WTC11 (cell line): Measurements from ENCODE around the gene FHAD1. TPM values are rescaled to one million over a fixed set of nuclear protein-coding genes. Genes with fewer than 3 reads are reported as not detected.

Experiments used
- ATAC-seq: fragments of 200-7000 bp; cut with Tn5 transposase; 2 replicates; pipeline ENCODE4 v1.10.0; 2021; ENCODE audit warnings: mild to moderate bottlenecking, moderate library complexity
- CTCF ChIA-PET: fragments of 300-600 bp; sonication (Branson Sonifier 250); formaldehyde crosslinking; loops from one replicate; lab custom pipeline; 2021; ENCODE audit warnings: antibody characterized with exemption; lab: Charles Lee
- POLR2A ChIA-PET: fragments of 350-600 bp; sonication (Branson Sonifier 250); formaldehyde crosslinking; loops from one replicate; lab custom pipeline; 2021; ENCODE audit warnings: antibody characterized with exemption; lab: Charles Lee
- DNase-seq: peaks from one replicate; pipeline ENCODE4 v3.0.0; 2021; ENCODE audit warnings: low spot score
- H3K27ac Mint-ChIP-seq: 2 replicates; pipeline ENCODE4 v1.8.0; 2021; ENCODE audit warnings: mixed read lengths
- H3K27me3 Mint-ChIP-seq: 2 replicates; pipeline ENCODE4 v1.8.0; 2021; ENCODE audit warnings: low read depth, mild to moderate bottlenecking, moderate library complexity, mixed read lengths
- H3K36me3 Mint-ChIP-seq: 2 replicates; pipeline ENCODE4 v1.8.0; 2021; ENCODE audit warnings: mixed read lengths
- H3K4me1 Mint-ChIP-seq: 2 replicates; pipeline ENCODE4 v1.8.0; 2022; ENCODE audit warnings: mixed read lengths
- H3K4me3 Mint-ChIP-seq: 2 replicates; pipeline ENCODE4 v1.8.0; 2021; ENCODE audit warnings: mild to moderate bottlenecking, moderate library complexity, mixed read lengths
- H3K9me3 Mint-ChIP-seq: 2 replicates; pipeline ENCODE4 v1.8.0; 2021; ENCODE audit warnings: mixed read lengths
- AR ChIP-seq: fragments of 250-450 bp; sonication (Bioruptor Pico); IDR thresholded peaks from 2 replicates; pipeline ENCODE4 v1.9.0; 2021; ENCODE audit warnings: mild to moderate bottlenecking
- ARID4B ChIP-seq: sonication (generic); formaldehyde crosslinking; IDR thresholded peaks from 2 replicates; pipeline ENCODE4 v1.8.0; 2023; ENCODE audit warnings: missing genetic modification reagents, mild to moderate bottlenecking, borderline replicate concordance
- CTCF ChIP-seq: fragments of 200-600 bp; IDR thresholded peaks from 2 replicates; pipeline ENCODE4 v1.8.0; 2022; ENCODE audit warnings: antibody characterized with exemption
- FOXJ3 ChIP-seq: sonication (generic); formaldehyde crosslinking; IDR thresholded peaks from 2 replicates; pipeline ENCODE4 v1.9.0; 2021; ENCODE audit warnings: missing genetic modification reagents, mild to moderate bottlenecking, borderline replicate concordance
- FOXP4 ChIP-seq: sonication (generic); formaldehyde crosslinking; IDR thresholded peaks from 2 replicates; pipeline ENCODE4 v1.8.0; 2022; ENCODE audit warnings: mild to moderate bottlenecking, missing genetic modification reagents
- GRHL2 ChIP-seq: fragments of 250-450 bp; sonication (Bioruptor Pico); IDR thresholded peaks from 2 replicates; pipeline ENCODE4 v1.8.0; 2022; ENCODE audit warnings: mild to moderate bottlenecking, moderate library complexity; ENCODE audit not compliant: insufficient replicate concordance, severe bottlenecking
- GTF2I ChIP-seq: fragments of 250-450 bp; sonication (Bioruptor Pico); conservative IDR thresholded peaks from 2 replicates; pipeline ENCODE4 v1.4.0; 2021; ENCODE audit warnings: mild to moderate bottlenecking
- HMGXB4 ChIP-seq: sonication (generic); formaldehyde crosslinking; IDR thresholded peaks from 2 replicates; pipeline ENCODE4 v1.8.1; 2023; ENCODE audit warnings: mild to moderate bottlenecking, moderate library complexity, missing genetic modification reagents
- MAX ChIP-seq: sonication (generic); formaldehyde crosslinking; IDR thresholded peaks from 2 replicates; pipeline ENCODE4 v1.8.0; 2022; ENCODE audit warnings: mild to moderate bottlenecking, missing genetic modification reagents
- MYBL2 ChIP-seq: sonication (generic); formaldehyde crosslinking; IDR thresholded peaks from 2 replicates; pipeline ENCODE4 v1.8.1; 2023; ENCODE audit warnings: mild to moderate bottlenecking, moderate library complexity, missing genetic modification reagents
- NFATC4 ChIP-seq: fragments of 250-450 bp; sonication (Bioruptor Pico); IDR thresholded peaks from 2 replicates; pipeline ENCODE4 v1.9.0; 2021; ENCODE audit warnings: mild to moderate bottlenecking
- PREB ChIP-seq: sonication (generic); formaldehyde crosslinking; IDR thresholded peaks from 2 replicates; pipeline ENCODE4 v1.8.1; 2022; ENCODE audit warnings: mild to moderate bottlenecking, missing genetic modification reagents, moderate library complexity, borderline replicate concordance
- ZBTB43 ChIP-seq: sonication (generic); formaldehyde crosslinking; IDR thresholded peaks from 2 replicates; pipeline ENCODE4 v1.8.1; 2023; ENCODE audit warnings: mild to moderate bottlenecking, missing genetic modification reagents
- ZNF121 ChIP-seq: sonication (generic); formaldehyde crosslinking; IDR thresholded peaks from 2 replicates; pipeline ENCODE4 v1.8.0; 2023; ENCODE audit warnings: missing genetic modification reagents
- ZNF263 ChIP-seq: sonication (generic); formaldehyde crosslinking; IDR thresholded peaks from 2 replicates; pipeline ENCODE4 v1.8.1; 2022; ENCODE audit warnings: low read depth, mild to moderate bottlenecking, moderate library complexity, missing genetic modification reagents
- ZNF281 ChIP-seq: sonication (generic); formaldehyde crosslinking; IDR thresholded peaks from 2 replicates; pipeline ENCODE4 v1.8.0; 2023; ENCODE audit warnings: mild to moderate bottlenecking, missing genetic modification reagents
- total RNA-seq: library from RNA; stranded (reverse); gene quantifications from 3 replicates; pipeline ENCODE4 v1.2.3, GENCODE V29; 2021

FHAD1 gene
- total RNA-seq, 1 experiment from 2014 or later: 3.0 TPM

- peaks cover 24% of the 10 kb centered on the region for H3K4me1 Mint-ChIP-seq
- POLR2A ChIA-PET: no interaction called here
- no peaks in the 10 kb centered on the region for H3K9me3 Mint-ChIP-seq
- ATAC-seq (no peak), DNase-seq (no peak)
- H3K4me3 Mint-ChIP-seq: no peak overlapping the region
- H3K27ac Mint-ChIP-seq: no peak overlapping the region
- no peaks in the 10 kb centered on the region for H3K36me3 Mint-ChIP-seq
- CTCF ChIA-PET: interaction anchor here (0.9 to 1.4 kb wide), 2 partner anchors 19 to 284 kb away, joined by 3 to 7 read pairs; no protein-coding TSS in a partner anchor
- peaks cover 42% of the 10 kb centered on the region for H3K27me3 Mint-ChIP-seq
- TF ChIP-seq ZNF121 (CRISPR knock-in tag): no peak
- TF ChIP-seq ZNF281: no peak
- no peak for TF ChIP-seq MYBL2
- no peak for TF ChIP-seq FOXJ3
- no peak for TF ChIP-seq HMGXB4 (CRISPR knock-in tag)
- no peak for TF ChIP-seq GRHL2 (CRISPR knock-in tag)
- no peak for TF ChIP-seq NFATC4
- TF ChIP-seq ZBTB43 (CRISPR knock-in tag): no peak
- no peak for TF ChIP-seq ARID4B
- no peak for TF ChIP-seq ZNF263 (CRISPR knock-in tag)
- TF ChIP-seq CTCF: no peak
- no peak for TF ChIP-seq AR (CRISPR knock-in tag)
- TF ChIP-seq GTF2I (CRISPR knock-in tag): no peak
- TF ChIP-seq PREB: no peak
- TF ChIP-seq FOXP4 (CRISPR knock-in tag): no peak
- TF ChIP-seq MAX: no peak
Observed at GRCh38 chr1:15412175-15412800, 165.3 kb downstream of the FHAD1 start.
